GM13976 (cell line): ENCODE results near the gene DOK7.

Experiments used
- DNase-seq: peaks from one replicate; pipeline ENCODE4 v3.0.0; 2012; ENCODE audit warnings: low spot score
- CTCF ChIP-seq: IDR thresholded peaks from 2 replicates; pipeline ENCODE4 v1.5.1; 2012; ENCODE audit warnings: borderline replicate concordance, mild to moderate bottlenecking; ENCODE audit not compliant: insufficient read depth; ENCODE audit errors: extremely low read depth, missing control alignments, control extremely low read depth
- in situ Hi-C: fragments of 300-500 bp; cut with MboI; formaldehyde crosslinking; loops from one replicate; pipeline ENCODE4 v1.12.0; 2022; ENCODE audit warnings: low sequenced_read_pairs, mixed read lengths, inconsistent platforms; ENCODE audit not compliant: unreplicated experiment

Gene DOK7

GRCh38 chr4:3516836-3517730 is 54.0 kb downstream of the DOK7 start:
- no peak for DNase-seq
- in situ Hi-C loops: no loop called here
- TF ChIP-seq CTCF: no peak

- in situ Hi-C loops: no loop called here
- no peak for DNase-seq
- TF ChIP-seq CTCF: no peak
Measured at GRCh38 chr4:3517731-3518510, 54.8 kb downstream of the DOK7 start.

GRCh38 chr4:3518511-3518880 is 55.4 kb downstream of the DOK7 start:
- no peak for TF ChIP-seq CTCF
- no peak for DNase-seq
- in situ Hi-C loops: no loop called here

GRCh38 chr4:3518941-3519340 is 55.8 kb downstream of the DOK7 start:
- DNase-seq: no peak
- no peak for TF ChIP-seq CTCF
- in situ Hi-C loops: no loop called here

GRCh38 chr4:3519468-3520264 is 56.6 kb downstream of the DOK7 start:
- DNase-seq: no peak
- in situ Hi-C loops: no loop called here

More at GRCh38 chr4:3519468-3520264, 56.6 kb downstream of the DOK7 start:
- no peak for TF ChIP-seq CTCF
